Astrocyte (in vitro differentiated cells and primary cell): ENCODE measurements around the gene TMEM18. TPM values are rescaled to one million over a fixed set of nuclear protein-coding genes. Genes with fewer than 3 reads are reported as not detected.

ENCODE experiments used
- DNase-seq: peaks from one replicate; pipeline ENCODE4 v3.0.0-alpha.2; 2010; ENCODE audit warnings: low read depth
- FAIRE-seq: peaks from 2 replicates; lab custom pipeline; 2011; peaks lifted over from hg19 to GRCh38; lab: Jason Lieb, UNC
- H2AFZ ChIP-seq: 2 replicates; pipeline ENCODE4 v1.6.0; 2012; ENCODE audit warnings: low read depth, low read length, inconsistent platforms
- H3K27ac ChIP-seq: 2 replicates; pipeline ENCODE4 v1.5.1; 2011; ENCODE audit warnings: low read depth, low read length, inconsistent platforms
- H3K27me3 ChIP-seq: 2 replicates; pipeline ENCODE4 v1.6.0; 2011; ENCODE audit warnings: low read length, inconsistent platforms; ENCODE audit not compliant: insufficient read depth
- H3K36me3 ChIP-seq: 2 replicates; pipeline ENCODE4 v1.5.1; 2011; ENCODE audit warnings: low read length, inconsistent platforms; ENCODE audit not compliant: insufficient read depth
- H3K4me1 ChIP-seq: 2 replicates; pipeline ENCODE4 v1.5.1; 2011; ENCODE audit warnings: low read length, inconsistent platforms; ENCODE audit not compliant: insufficient read depth
- H3K4me2 ChIP-seq: 2 replicates; pipeline ENCODE4 v1.6.0; 2012; ENCODE audit warnings: low read length, inconsistent platforms
- H3K4me3 ChIP-seq: 2 replicates; pipeline ENCODE4 v1.5.1; 2011; ENCODE audit warnings: low read depth, mild to moderate bottlenecking, low read length, inconsistent platforms; ENCODE audit not compliant: insufficient read depth
- H3K79me2 ChIP-seq: 2 replicates; pipeline ENCODE4 v1.6.0; 2012; ENCODE audit warnings: mild to moderate bottlenecking, low read length, inconsistent platforms; ENCODE audit not compliant: insufficient read depth
- H3K9ac ChIP-seq: 2 replicates; pipeline ENCODE4 v1.6.0; 2012; ENCODE audit warnings: mild to moderate bottlenecking, low read length, inconsistent platforms
- H3K9me3 ChIP-seq: 2 replicates; pipeline ENCODE4 v1.5.1; 2012; ENCODE audit warnings: low read depth, mild to moderate bottlenecking, low read length, inconsistent platforms; ENCODE audit not compliant: insufficient read depth
- H4K20me1 ChIP-seq: 2 replicates; pipeline ENCODE4 v1.6.0; 2012; ENCODE audit warnings: low read length, inconsistent platforms; ENCODE audit not compliant: insufficient read depth
- H3K27ac Mint-ChIP-seq: one replicate; pipeline ENCODE4 v1.8.0; 2021; ENCODE audit warnings: mild to moderate bottlenecking, mixed read lengths; ENCODE audit not compliant: unreplicated experiment
- H3K27me3 Mint-ChIP-seq: one replicate; pipeline ENCODE4 v1.8.0; 2021; ENCODE audit warnings: low read depth, mixed read lengths; ENCODE audit not compliant: unreplicated experiment
- H3K36me3 Mint-ChIP-seq: one replicate; pipeline ENCODE4 v1.8.0; 2021; ENCODE audit warnings: low read depth, mixed read lengths; ENCODE audit not compliant: unreplicated experiment
- H3K4me1 Mint-ChIP-seq: one replicate; pipeline ENCODE4 v1.8.0; 2021; ENCODE audit warnings: low read depth, mixed read lengths; ENCODE audit not compliant: unreplicated experiment
- H3K4me3 Mint-ChIP-seq: one replicate; pipeline ENCODE4 v1.8.0; 2021; ENCODE audit warnings: mild to moderate bottlenecking, moderate library complexity, mixed read lengths; ENCODE audit not compliant: unreplicated experiment
- H3K9me3 Mint-ChIP-seq: one replicate; pipeline ENCODE4 v1.8.0; 2021; ENCODE audit warnings: mild to moderate bottlenecking, mixed read lengths; ENCODE audit not compliant: unreplicated experiment
- CTCF ChIP-seq: IDR thresholded peaks from 2 replicates; pipeline ENCODE4 v1.5.1; 2011; ENCODE audit warnings: low read depth, mild to moderate bottlenecking, inconsistent platforms, low read length, moderate library complexity; ENCODE audit not compliant: insufficient read depth
- EZH2 ChIP-seq: IDR thresholded peaks from 2 replicates; pipeline ENCODE4 v1.6.1; 2012; ENCODE audit warnings: mild to moderate bottlenecking, low read length, inconsistent platforms; ENCODE audit not compliant: insufficient read depth
- total RNA-seq: library from RNA; stranded (reverse); gene quantifications from 2 replicates; pipeline ENCODE4 v1.2.1, GENCODE V29; 2021

Gene TMEM18
- total RNA-seq, 1 donor from 2014 or later: 16.8 TPM

- no peak overlapping the region for H3K4me3 Mint-ChIP-seq
- H3K27me3 Mint-ChIP-seq: peaks cover 3% of the 10 kb centered on the region
- H3K4me1 Mint-ChIP-seq: peaks cover 5% of the 10 kb centered on the region
- no peaks in the 10 kb centered on the region for H3K4me1 ChIP-seq
- H3K9me3 Mint-ChIP-seq: peaks cover 18% of the 10 kb centered on the region
- DNase-seq: no peak
- no peaks in the 10 kb centered on the region for H4K20me1 ChIP-seq
- H3K36me3 ChIP-seq: no peaks in the 10 kb centered on the region
- H2AFZ ChIP-seq: no peak overlapping the region
- H3K4me3 ChIP-seq: no peak overlapping the region
- FAIRE-seq: no peak
- peaks cover 9% of the 10 kb centered on the region for H3K9me3 ChIP-seq
- H3K36me3 Mint-ChIP-seq: no peaks in the 10 kb centered on the region
- H3K4me2 ChIP-seq: no peak overlapping the region
- no peak overlapping the region for H3K27ac Mint-ChIP-seq
- no peaks in the 10 kb centered on the region for H3K79me2 ChIP-seq
- no peak overlapping the region for H3K9ac ChIP-seq
- H3K27me3 ChIP-seq: no peaks in the 10 kb centered on the region
- TF ChIP-seq EZH2 (no peak), CTCF (no peak)
- H3K27ac ChIP-seq: no peak overlapping the region
Measured at GRCh38 chr2:689877-690510, 12.8 kb upstream of the TMEM18 start.

GRCh38 chr2:689237-689636 is 12.0 kb upstream of the TMEM18 start:
- no peak for FAIRE-seq
- Histone ChIP-seq H3K4me3 (no peak overlapping the region), H3K79me2 (no peaks in the 10 kb centered on the region), H4K20me1 (no peaks in the 10 kb centered on the region), H3K27me3 (no peaks in the 10 kb centered on the region), H3K36me3 (no peaks in the 10 kb centered on the region), H2AFZ (no peak overlapping the region), H3K9ac (no peak overlapping the region), H3K4me1 (no peaks in the 10 kb centered on the region), H3K4me2 (no peak overlapping the region), H3K9me3 (peaks cover 11% of the 10 kb centered on the region), H3K27ac (no peak overlapping the region)
- no peak for TF ChIP-seq CTCF
- no peak for TF ChIP-seq EZH2
- Mint-ChIP-seq H3K27ac (no peak overlapping the region), H3K9me3 (peaks cover 25% of the 10 kb centered on the region), H3K36me3 (no peaks in the 10 kb centered on the region), H3K4me1 (peaks cover 5% of the 10 kb centered on the region), H3K27me3 (peaks cover 3% of the 10 kb centered on the region), H3K4me3 (no peak overlapping the region)
- no peak for DNase-seq

GRCh38 chr2:688504-689076 is 11.4 kb upstream of the TMEM18 start:
- no peak overlapping the region for H3K4me3 ChIP-seq
- FAIRE-seq (no peak), DNase-seq (no peak)
- TF ChIP-seq CTCF (no peak), EZH2 (no peak)
- Mint-ChIP-seq H3K36me3 (no peaks in the 10 kb centered on the region), H3K4me3 (no peak overlapping the region), H3K27me3 (peaks cover 3% of the 10 kb centered on the region), H3K27ac (no peak overlapping the region), H3K4me1 (peaks cover 3% of the 10 kb centered on the region), H3K9me3 (peaks cover 31% of the 10 kb centered on the region)
- no peak overlapping the region for H3K4me2 ChIP-seq
- H3K9ac ChIP-seq: no peak overlapping the region
- H3K36me3 ChIP-seq: no peaks in the 10 kb centered on the region
- peaks cover 12% of the 10 kb centered on the region for H3K9me3 ChIP-seq
- H3K27ac ChIP-seq: no peak overlapping the region
- H2AFZ ChIP-seq: no peak overlapping the region
- no peaks in the 10 kb centered on the region for H3K79me2 ChIP-seq
- H4K20me1 ChIP-seq: no peaks in the 10 kb centered on the region
- no peaks in the 10 kb centered on the region for H3K4me1 ChIP-seq
- H3K27me3 ChIP-seq: no peaks in the 10 kb centered on the region
